ENCODE results near the gene VPS51.

- TF ChIP-seq CTCF (conservative IDR thresholded peaks at IDR 0.05; ENCODE audit: low read depth, low read length), result no peak
- no peak for TF ChIP-seq RFX5 (IDR thresholded peaks at IDR 0.05; ENCODE audit: low read depth, low read length)
- TF ChIP-seq CEBPB (IDR thresholded peaks at IDR 0.05; ENCODE audit: low read depth, low read length), result no peak
These were observed 37.7 kb downstream of the VPS51 start for GRCh38 chr11:65133724-65134123.

Measured in IMR-90 (cell line).